ENCODE data around the gene METTL8.
A peak's percentile ranks its signal among the peaks of the same experiment; 100 is the strongest.
"Not testable (repeated sequence)": the region's sequence is repeated elsewhere in the genome, so short reads cannot be mapped to it uniquely, and the experiment has no call there.

The METTL8 gene

GRCh38 chr2:171416009-171416926 is 17.5 kb downstream of the METTL8 start:
- peak; percentile 93 for TF ChIP-seq CTCF (IDR thresholded peaks at IDR 0.05; ENCODE audit: poor library complexity, severe bottlenecking)
- no peak overlapping the region for H3K27ac ChIP-seq (ENCODE audit: poor library complexity, severe bottlenecking)

GRCh38 chr2:171414645-171415044 is 19.1 kb downstream of the METTL8 start:
- H3K36me3 ChIP-seq (ENCODE audit: low read depth); ATAC-seq (ENCODE audit: low read depth); H3K9me3 ChIP-seq (ENCODE audit: severe bottlenecking); H3K27ac ChIP-seq (ENCODE audit: poor library complexity, severe bottlenecking); H3K4me3 ChIP-seq (ENCODE audit: severe bottlenecking); DNase-seq (ENCODE audit: low spot score); H3K27me3 ChIP-seq (ENCODE audit: insufficient read depth, poor library complexity, severe bottlenecking): not testable (repeated sequence)
- H3K4me1 ChIP-seq (ENCODE audit: insufficient read depth, poor library complexity, severe bottlenecking) = peaks cover 40% of the 10 kb centered on the region

More at GRCh38 chr2:171416009-171416926, 17.5 kb downstream of the METTL8 start:
- DNase-seq (ENCODE audit: low spot score) = peak; percentile 86
- Histone ChIP-seq H3K27me3 (ENCODE audit: insufficient read depth, poor library complexity, severe bottlenecking) (no peaks in the 10 kb centered on the region), H3K4me3 (ENCODE audit: severe bottlenecking) (no peak overlapping the region), H3K9me3 (ENCODE audit: severe bottlenecking) (no peaks in the 10 kb centered on the region), H3K36me3 (ENCODE audit: low read depth) (no peaks in the 10 kb centered on the region), H3K4me1 (ENCODE audit: insufficient read depth, poor library complexity, severe bottlenecking) (peaks cover 23% of the 10 kb centered on the region)
- ATAC-seq (ENCODE audit: low read depth) = peak; percentile 98

DNA sequence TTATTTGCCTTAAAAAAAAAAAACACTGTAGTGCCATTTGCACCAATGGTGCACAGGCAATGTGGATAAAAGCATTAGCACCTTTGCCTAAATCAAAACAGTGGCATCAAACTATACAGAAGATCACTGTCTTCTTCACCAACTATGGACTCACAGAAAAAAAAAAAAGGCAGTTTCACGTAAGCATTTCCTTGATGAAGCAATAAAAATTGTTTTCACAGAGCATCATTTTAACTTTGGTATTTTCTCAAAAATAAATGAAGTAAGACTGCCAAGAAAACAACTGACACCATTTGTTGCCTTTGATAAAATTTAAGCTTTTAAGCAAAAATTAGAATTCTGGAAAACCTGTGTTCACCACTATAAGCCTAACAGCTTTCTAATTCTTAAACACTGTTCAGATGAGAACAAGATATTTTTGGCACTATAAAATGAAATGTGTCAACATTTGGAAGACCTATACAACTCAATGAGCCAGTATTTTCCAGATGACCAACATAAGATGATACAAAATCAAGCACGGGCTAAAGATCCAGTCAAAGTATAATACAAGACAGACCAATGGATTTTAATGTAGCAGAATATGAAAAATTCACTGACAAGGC is 21.1 kb downstream of the METTL8 start:
- no peak overlapping the region for H3K4me3 ChIP-seq (ENCODE audit: severe bottlenecking)
- peak overlapping the region; percentile 93 for H3K27ac ChIP-seq (ENCODE audit: poor library complexity, severe bottlenecking)
- ATAC-seq (ENCODE audit: low read depth) = no peak
- peaks cover 47% of the 10 kb centered on the region for H3K4me1 ChIP-seq (ENCODE audit: insufficient read depth, poor library complexity, severe bottlenecking)
- no peak for DNase-seq (ENCODE audit: low spot score)
- no peaks in the 10 kb centered on the region for H3K27me3 ChIP-seq (ENCODE audit: insufficient read depth, poor library complexity, severe bottlenecking)
- no peak for TF ChIP-seq CTCF (IDR thresholded peaks at IDR 0.05; ENCODE audit: poor library complexity, severe bottlenecking)
- H3K9me3 ChIP-seq (ENCODE audit: severe bottlenecking) = no peaks in the 10 kb centered on the region
- no peaks in the 10 kb centered on the region for H3K36me3 ChIP-seq (ENCODE audit: low read depth)

GRCh38 chr2:171411791-171412483 is 21.9 kb downstream of the METTL8 start:
- H3K27ac ChIP-seq (ENCODE audit: poor library complexity, severe bottlenecking) = peak overlapping the region; percentile 93
- H3K4me3 ChIP-seq (ENCODE audit: severe bottlenecking) = no peak overlapping the region
- DNase-seq (ENCODE audit: low spot score) (no peak), ATAC-seq (ENCODE audit: low read depth) (no peak)
- peaks cover 47% of the 10 kb centered on the region for H3K4me1 ChIP-seq (ENCODE audit: insufficient read depth, poor library complexity, severe bottlenecking)
- no peaks in the 10 kb centered on the region for H3K36me3 ChIP-seq (ENCODE audit: low read depth)
- TF ChIP-seq CTCF (IDR thresholded peaks at IDR 0.05; ENCODE audit: poor library complexity, severe bottlenecking) = no peak
- no peaks in the 10 kb centered on the region for H3K9me3 ChIP-seq (ENCODE audit: severe bottlenecking)
- H3K27me3 ChIP-seq (ENCODE audit: insufficient read depth, poor library complexity, severe bottlenecking) = no peaks in the 10 kb centered on the region

DNA sequence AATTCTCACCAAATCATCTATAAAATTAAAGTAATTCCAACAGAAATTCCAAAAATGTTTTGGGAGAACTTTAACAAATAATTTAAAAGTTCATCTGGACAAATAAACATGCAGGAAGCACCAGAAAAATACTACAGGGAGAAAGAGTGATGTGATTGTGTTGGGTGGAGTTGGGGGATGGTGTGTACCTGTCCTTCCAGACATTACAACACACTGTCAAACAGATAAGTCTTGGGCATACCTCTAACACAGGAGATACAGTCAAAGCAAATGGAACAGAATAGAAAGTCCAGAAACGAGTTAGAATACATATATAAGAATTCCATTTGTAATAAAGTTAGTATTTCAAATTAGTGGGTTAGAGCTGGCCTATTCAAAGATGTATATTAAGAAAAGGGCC is 22.6 kb downstream of the METTL8 start:
- no peaks in the 10 kb centered on the region for H3K36me3 ChIP-seq (ENCODE audit: low read depth)
- H3K4me1 ChIP-seq (ENCODE audit: insufficient read depth, poor library complexity, severe bottlenecking) = peaks cover 47% of the 10 kb centered on the region
- TF ChIP-seq CTCF (IDR thresholded peaks at IDR 0.05; ENCODE audit: poor library complexity, severe bottlenecking) = no peak
- no peak for ATAC-seq (ENCODE audit: low read depth)
- no peak for DNase-seq (ENCODE audit: low spot score)
- no peak overlapping the region for H3K4me3 ChIP-seq (ENCODE audit: severe bottlenecking)
- peak overlapping the region; percentile 93 for H3K27ac ChIP-seq (ENCODE audit: poor library complexity, severe bottlenecking)
- H3K9me3 ChIP-seq (ENCODE audit: severe bottlenecking) = no peaks in the 10 kb centered on the region
- H3K27me3 ChIP-seq (ENCODE audit: insufficient read depth, poor library complexity, severe bottlenecking) = no peaks in the 10 kb centered on the region
